T-helper 1 cell treated with Interleukin-12 subunit alpha and Interleukin-12 subunit beta and Interleukin-4 antibody, amounts not matched to agents 30 μg/mL and 1 μg/mL, for 36 hours (primary cell): Measurements from ENCODE around the gene SP1.
"Not testable (repeated sequence)": the region's sequence is repeated elsewhere in the genome, so short reads cannot be mapped to it uniquely, and the experiment has no call there.

Source experiments
- H3K27ac Mint-ChIP-seq: one replicate; pipeline ENCODE4 v1.8.0; 2021; ENCODE audit warnings: mild to moderate bottlenecking, mixed read lengths
- H3K27me3 Mint-ChIP-seq: one replicate; pipeline ENCODE4 v1.8.0; 2021; ENCODE audit warnings: low read depth, mixed read lengths
- H3K36me3 Mint-ChIP-seq: one replicate; pipeline ENCODE4 v1.8.0; 2021; ENCODE audit warnings: low read depth, mixed read lengths
- H3K4me1 Mint-ChIP-seq: one replicate; pipeline ENCODE4 v1.8.0; 2021; ENCODE audit warnings: low read depth, mixed read lengths
- H3K4me3 Mint-ChIP-seq: one replicate; pipeline ENCODE4 v1.8.0; 2021; ENCODE audit warnings: mild to moderate bottlenecking, moderate library complexity, mixed read lengths
- H3K9me3 Mint-ChIP-seq: one replicate; pipeline ENCODE4 v1.8.0; 2021; ENCODE audit warnings: mixed read lengths

SP1 gene

DNA sequence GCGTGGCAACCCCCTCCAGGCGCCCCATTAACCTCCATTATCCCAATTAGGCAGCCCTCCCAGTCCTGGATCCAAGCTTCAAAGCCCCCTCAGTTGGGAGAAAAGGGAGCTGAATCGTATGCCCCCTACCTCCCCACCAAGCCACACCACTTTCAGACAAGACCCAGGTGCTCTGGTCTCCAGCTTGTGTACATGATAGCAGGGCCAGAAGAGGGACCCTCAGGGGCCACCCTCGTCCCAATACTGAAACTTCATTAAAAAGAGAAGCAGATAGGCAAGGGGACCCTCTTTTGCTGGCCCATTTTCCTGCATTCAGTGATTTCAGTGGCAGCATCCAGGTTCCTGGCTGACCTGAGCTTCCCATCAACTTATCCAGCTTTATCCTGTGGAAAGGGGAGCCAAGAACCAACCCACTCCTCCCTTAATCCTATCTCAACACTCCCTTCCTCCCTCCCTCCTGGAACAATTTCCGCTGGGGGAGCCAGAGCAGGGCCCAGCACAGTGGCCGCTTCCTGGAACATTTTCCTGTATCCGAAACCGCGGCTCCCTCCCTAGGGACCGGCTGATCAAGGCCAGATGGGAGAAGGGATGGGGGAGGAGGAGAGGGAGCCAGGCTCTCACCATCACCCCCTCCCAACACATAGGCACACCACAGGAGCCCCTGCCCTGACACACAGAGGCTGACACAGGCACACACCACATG, 34.3 kb upstream of the SP1 start:
- Mint-ChIP-seq H3K27ac (peak overlapping the region; percentile 95), H3K27me3 (peaks cover 13% of the 10 kb centered on the region), H3K36me3 (no peaks in the 10 kb centered on the region), H3K9me3 (no peaks in the 10 kb centered on the region), H3K4me3 (peak overlapping the region; percentile 100), H3K4me1 (peaks cover 13% of the 10 kb centered on the region)

DNA sequence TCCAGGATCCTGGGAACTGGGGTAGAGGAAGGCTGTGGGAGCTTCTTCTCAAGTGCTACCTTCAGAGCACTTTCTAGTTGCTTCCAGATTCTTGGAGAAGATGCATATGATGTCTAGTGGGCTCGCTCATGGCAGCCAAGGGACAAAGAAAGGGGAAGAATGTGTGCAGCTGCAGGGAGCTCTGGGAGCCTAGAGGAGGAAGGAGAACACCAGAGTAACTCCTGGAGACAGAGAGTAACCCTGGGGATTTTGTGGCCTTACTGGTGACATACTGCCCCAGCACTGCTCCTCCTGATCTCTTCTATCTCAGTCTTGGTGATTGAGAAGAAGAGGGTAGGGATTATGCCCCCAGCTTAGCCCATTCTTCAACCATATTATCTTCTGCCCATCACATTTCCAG, 33.5 kb upstream of the SP1 start:
- peaks cover 7% of the 10 kb centered on the region for H3K27me3 Mint-ChIP-seq
- no peaks in the 10 kb centered on the region for H3K9me3 Mint-ChIP-seq
- H3K27ac Mint-ChIP-seq: peak overlapping the region; percentile 14
- H3K36me3 Mint-ChIP-seq: no peaks in the 10 kb centered on the region
- peaks cover 13% of the 10 kb centered on the region for H3K4me1 Mint-ChIP-seq
- no peak overlapping the region for H3K4me3 Mint-ChIP-seq

DNA sequence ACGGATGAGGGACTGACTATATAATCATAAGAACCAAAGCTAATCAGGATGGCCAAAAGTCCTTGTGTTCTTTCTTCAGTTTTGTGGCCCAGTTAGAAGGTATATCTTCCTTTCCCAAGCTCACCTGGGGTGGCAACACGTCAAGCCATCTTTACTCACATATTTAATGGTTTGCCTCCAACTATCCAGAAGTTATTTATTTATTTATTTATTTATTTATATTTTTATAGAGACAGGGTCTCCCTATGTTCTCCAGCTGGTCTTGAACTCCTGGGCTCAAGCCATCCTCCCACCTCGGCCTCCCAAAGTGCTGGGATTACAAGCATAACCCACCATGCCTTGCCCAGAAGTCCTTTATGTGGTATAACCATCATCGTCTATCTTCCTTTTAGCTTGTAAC, 32.1 kb upstream of the SP1 start:
- no peak overlapping the region for H3K4me3 Mint-ChIP-seq
- H3K36me3 Mint-ChIP-seq: no peaks in the 10 kb centered on the region
- H3K27ac Mint-ChIP-seq: no peak overlapping the region
- H3K9me3 Mint-ChIP-seq: no peaks in the 10 kb centered on the region
- peaks cover 18% of the 10 kb centered on the region for H3K4me1 Mint-ChIP-seq
- H3K27me3 Mint-ChIP-seq: peaks cover 4% of the 10 kb centered on the region

DNA sequence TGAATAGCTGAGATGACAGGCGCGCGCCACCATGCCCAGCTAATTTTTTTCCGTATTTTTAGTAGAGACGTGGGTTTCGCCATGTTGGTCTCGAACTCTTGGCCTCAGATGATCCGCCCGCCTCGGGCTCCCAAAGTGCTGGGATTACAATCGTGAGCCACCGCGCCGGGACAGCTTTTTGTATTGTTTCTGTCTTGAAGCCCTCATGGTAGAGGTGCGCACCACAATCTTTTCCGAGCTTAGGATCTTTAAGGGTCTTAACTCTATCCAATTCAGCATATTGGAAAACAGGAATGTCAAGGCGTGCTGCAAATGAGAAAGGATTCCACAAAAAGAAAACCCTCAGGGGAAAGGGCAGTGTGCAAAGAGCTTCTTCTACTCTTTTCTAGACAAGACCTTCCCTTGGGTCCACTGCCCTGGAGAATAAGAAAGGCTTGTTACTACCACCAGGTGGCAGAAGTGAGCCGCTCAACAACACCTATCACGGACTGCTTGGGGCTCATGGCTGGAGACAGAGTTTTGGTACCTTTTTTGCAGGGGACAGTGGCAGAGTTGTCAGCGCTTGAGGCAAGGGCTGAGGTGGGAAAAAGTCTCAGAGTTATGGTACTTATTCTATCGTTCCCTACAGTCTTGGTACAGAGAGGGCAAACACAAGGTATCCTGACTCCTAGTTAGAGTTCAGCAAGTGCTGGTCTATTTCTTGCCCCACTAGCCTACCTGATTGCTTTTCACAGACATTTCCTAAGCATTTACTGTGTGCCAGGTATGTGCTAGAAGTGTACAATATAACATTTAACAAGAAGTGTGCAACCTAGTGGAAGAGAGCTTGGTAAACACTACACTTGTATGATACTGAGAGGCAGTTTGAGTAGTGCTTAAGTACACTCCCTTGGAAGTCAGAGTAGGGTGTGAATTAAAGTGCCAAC, 27.4 kb upstream of the SP1 start:
- Mint-ChIP-seq H3K36me3 (no peaks in the 10 kb centered on the region), H3K27ac (peak overlapping the region; percentile 28), H3K27me3 (no peaks in the 10 kb centered on the region), H3K4me3 (no peak overlapping the region), H3K9me3 (no peaks in the 10 kb centered on the region), H3K4me1 (peaks cover 10% of the 10 kb centered on the region)

DNA sequence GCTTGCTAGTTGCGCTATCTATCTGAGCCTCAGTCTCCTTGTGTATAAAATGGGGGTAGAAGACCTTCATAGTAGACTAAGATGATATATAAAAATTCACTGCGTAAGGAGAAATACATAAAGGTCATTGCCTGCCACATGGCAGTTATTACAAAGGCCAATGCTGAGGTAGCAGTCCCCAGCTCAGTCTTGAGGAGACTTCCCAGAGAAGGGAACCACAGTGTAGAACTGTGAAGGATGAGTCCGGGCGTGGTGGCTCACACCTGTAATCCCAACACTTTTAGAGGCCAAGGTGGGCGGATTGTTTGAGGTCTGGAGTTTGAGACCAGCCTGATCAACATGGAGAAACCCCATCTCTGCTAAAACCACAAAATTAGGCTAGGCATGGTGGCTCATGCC, 26.7 kb upstream of the SP1 start:
- Mint-ChIP-seq H3K27me3 (no peaks in the 10 kb centered on the region), H3K36me3 (no peaks in the 10 kb centered on the region), H3K4me1 (peaks cover 10% of the 10 kb centered on the region), H3K4me3 (no peak overlapping the region), H3K27ac (no peak overlapping the region), H3K9me3 (no peaks in the 10 kb centered on the region)

DNA sequence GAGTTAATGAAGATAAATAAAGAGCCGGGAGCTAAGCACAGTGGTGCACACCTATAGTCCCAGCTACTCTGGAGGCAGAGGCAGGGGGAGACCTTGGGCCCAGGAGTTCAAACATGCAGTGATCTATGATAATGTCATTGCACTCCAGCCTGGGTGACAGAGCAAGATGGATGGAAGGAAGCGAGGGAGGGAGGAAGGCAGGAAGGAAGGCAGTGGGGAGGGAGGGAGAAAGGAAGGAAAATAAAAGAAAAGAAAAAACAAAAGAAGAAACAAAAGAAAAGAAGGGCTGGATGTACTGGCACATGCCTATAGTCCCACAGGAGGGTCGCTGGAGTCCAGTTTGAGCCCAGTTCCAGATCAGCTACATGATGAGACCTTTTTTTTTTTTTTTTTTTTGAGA, 24.9 kb upstream of the SP1 start:
- no peaks in the 10 kb centered on the region for H3K36me3 Mint-ChIP-seq
- H3K27me3 Mint-ChIP-seq: no peaks in the 10 kb centered on the region
- no peak overlapping the region for H3K27ac Mint-ChIP-seq
- H3K9me3 Mint-ChIP-seq: no peaks in the 10 kb centered on the region
- H3K4me1 Mint-ChIP-seq: peaks cover 10% of the 10 kb centered on the region
- H3K4me3 Mint-ChIP-seq: no peak overlapping the region

DNA sequence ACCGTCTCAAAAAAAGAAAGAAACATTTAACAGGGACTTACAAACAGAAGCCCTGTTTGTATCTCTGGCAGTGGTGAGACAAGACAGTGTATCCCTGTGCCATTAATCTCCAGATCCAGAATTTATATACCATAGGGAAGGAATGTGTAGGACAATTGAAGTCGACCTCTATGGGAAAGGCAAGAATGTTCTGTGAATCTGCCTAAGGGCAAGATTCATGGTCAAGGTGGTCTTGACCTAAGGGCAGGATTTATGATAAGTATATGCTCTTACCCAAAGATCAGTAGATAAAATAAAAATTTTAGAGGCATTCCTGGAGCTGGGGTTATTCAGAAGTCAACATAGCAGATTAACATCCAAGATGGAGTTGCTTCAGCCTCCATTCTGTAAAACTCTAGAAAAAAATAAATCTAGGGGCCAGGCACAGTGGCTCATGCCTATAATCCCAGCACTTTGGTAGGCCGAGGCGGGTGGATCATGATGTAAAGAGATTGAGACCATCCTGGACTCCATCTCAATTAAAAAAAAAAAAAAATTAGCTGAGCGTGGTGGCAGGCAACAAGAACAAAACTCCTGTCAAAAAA, 21.0 kb upstream of the SP1 start:
- Mint-ChIP-seq H3K4me3 (no peak overlapping the region), H3K27ac (no peak overlapping the region), H3K4me1 (peaks cover 2% of the 10 kb centered on the region), H3K9me3 (no peaks in the 10 kb centered on the region), H3K27me3 (no peaks in the 10 kb centered on the region), H3K36me3 (no peaks in the 10 kb centered on the region)

DNA sequence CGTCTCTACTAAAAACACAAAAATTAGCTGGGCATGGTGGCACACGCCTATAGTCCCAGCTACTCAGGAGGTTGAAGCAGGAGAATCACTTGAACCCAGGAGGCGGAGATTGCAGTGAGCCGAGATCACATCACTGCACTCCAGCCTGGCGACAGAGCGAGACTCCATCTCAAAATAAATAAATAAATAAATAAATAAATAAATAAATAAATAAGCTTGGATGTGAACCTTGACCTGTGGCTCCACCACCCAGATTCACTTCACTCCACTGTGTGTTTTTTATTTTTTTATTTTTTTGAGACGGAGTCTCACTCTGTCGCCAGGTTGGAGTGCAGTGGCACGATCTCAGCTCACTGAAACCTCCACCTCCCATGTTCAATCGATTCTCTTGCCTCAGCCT, 18.3 kb upstream of the SP1 start:
- H3K27me3 Mint-ChIP-seq, H3K9me3 Mint-ChIP-seq, H3K36me3 Mint-ChIP-seq, H3K27ac Mint-ChIP-seq, H3K4me3 Mint-ChIP-seq, H3K4me1 Mint-ChIP-seq: not testable (repeated sequence)

DNA sequence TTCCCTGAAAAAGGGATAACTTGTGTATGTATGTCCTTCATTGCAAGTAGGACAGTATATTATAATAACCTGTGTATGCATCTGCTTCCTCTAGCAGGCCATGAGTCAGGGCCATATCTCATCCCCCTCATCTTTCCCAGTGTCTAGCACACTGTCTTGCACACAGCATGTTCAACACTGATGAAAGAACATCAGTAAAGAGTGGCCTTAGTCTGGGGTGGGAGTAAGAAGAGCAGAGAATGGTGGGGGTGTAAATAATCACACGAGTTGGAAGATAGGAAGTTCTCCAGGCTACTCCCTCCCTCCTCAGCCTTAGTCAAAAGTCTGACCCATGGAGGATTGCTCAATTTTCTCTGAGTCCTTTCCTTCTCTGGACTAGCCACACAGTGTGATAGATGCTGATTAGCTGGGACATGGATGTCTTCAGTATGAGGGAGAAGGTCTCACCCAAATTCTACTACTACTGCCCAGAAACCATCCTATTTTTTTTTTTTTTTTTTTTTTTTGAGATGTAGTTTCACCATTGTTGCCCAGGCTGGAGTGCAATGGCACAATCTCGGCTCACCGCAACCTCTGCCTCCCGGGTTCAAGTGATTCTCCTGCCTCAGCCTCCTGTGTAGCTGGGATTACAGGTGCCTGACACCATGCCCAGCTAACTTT, 14.6 kb upstream of the SP1 start:
- Mint-ChIP-seq H3K27me3 (no peaks in the 10 kb centered on the region), H3K9me3 (no peaks in the 10 kb centered on the region), H3K27ac (no peak overlapping the region), H3K36me3 (no peaks in the 10 kb centered on the region), H3K4me3 (no peak overlapping the region), H3K4me1 (peaks cover 8% of the 10 kb centered on the region)

DNA sequence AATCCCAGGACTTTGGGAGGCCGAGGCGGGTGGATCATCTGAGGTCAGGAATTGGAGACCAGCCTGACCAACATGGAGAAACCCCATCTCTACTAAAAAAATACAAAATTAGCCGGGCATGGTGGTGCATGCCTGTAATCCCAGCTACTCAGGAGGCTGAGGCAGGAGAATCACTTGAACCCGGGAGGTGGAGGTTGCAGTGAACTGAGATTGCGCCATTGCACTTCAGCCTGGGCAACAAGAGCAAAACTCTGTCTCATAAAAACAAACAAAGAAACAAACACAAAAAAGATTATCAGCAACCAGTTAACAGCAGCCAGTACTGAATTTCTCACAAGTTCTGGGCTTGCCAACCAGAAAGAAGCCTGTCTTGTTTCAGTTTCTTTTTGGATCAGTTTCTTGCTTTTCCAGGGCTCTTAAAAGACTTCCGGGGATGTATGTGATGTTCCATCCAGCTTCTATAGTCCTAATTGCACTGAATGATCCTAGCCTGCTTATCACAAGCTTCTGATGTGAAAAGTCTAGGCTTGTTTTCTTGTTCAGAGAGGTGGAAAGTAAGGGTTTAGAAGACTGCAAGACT, 6.3 kb upstream of the SP1 start:
- H3K27me3 Mint-ChIP-seq, H3K9me3 Mint-ChIP-seq, H3K36me3 Mint-ChIP-seq: not testable (repeated sequence)
- H3K4me1 Mint-ChIP-seq: peaks cover 21% of the 10 kb centered on the region
- H3K27ac Mint-ChIP-seq: peak overlapping the region; percentile 82
- H3K4me3 Mint-ChIP-seq: peak overlapping the region; percentile 37

DNA sequence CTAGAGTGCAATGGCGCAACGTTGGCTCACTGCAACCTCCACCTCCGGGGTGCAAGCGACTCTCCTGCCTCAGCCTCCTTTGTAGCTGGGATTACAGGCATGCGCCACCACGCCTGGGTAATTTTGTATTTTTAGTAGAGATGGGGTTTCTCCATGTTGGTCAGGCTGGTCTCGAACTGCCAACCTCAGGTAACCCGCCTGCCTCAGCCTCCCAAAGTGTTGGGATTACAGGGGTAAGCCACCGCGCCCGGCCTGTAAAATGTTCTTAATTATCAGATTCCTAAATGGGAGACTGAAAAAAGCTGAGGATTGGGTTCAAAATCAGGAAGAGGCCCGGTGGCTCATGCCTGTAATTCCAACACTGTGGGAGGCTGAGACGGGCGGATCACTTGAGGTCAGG, 5.7 kb upstream of the SP1 start:
- not testable (repeated sequence) for H3K9me3 Mint-ChIP-seq, H3K4me3 Mint-ChIP-seq, H3K36me3 Mint-ChIP-seq, H3K27me3 Mint-ChIP-seq
- Mint-ChIP-seq H3K27ac (peak overlapping the region; percentile 82), H3K4me1 (peaks cover 21% of the 10 kb centered on the region)

DNA sequence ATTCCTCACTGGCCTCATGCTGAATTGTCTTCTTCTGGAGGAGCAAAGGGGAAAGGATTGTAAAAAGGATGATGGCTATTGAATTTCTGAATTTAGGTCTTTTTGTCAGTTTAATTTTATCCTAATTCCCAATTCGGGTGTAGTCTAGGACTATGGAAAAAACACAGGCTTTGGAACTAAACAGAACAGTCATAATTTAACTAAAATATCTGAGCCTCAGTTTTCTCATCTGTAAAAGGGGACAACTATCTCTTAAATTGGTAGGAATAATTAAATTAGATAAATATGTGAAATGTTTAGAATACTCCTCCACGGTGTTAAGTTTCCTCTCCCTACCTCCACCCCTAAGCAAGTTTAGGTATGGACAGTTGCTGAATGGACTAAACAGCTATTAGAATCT, 3.2 kb upstream of the SP1 start:
- H3K27me3 Mint-ChIP-seq: no peaks in the 10 kb centered on the region
- H3K27ac Mint-ChIP-seq: no peak overlapping the region
- peaks cover 21% of the 10 kb centered on the region for H3K4me1 Mint-ChIP-seq
- no peak overlapping the region for H3K4me3 Mint-ChIP-seq
- H3K9me3 Mint-ChIP-seq: no peaks in the 10 kb centered on the region
- H3K36me3 Mint-ChIP-seq: peaks cover 6% of the 10 kb centered on the region

DNA sequence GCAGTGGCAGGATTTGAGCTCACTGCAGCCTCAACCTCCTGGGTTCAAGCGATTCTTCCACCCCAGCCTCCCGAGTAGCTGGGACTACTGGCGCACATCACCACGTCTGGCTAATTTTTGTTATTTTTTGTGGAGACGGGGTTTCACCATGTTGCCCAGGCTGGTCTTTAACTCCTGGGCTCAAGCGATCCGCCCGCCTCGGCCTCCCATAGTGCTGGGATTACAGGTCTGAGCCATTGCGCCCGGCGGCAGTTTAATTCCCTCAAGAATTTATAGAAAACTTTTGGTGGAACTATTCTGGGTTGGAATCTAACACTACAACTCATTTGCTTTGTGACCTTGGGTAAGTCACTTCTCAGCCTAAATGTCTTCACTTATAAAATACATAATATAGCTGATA, 1.8 kb upstream of the SP1 start:
- Mint-ChIP-seq H3K27ac (no peak overlapping the region), H3K27me3 (no peaks in the 10 kb centered on the region), H3K9me3 (no peaks in the 10 kb centered on the region), H3K36me3 (peaks cover 21% of the 10 kb centered on the region), H3K4me3 (no peak overlapping the region), H3K4me1 (peaks cover 25% of the 10 kb centered on the region)

DNA sequence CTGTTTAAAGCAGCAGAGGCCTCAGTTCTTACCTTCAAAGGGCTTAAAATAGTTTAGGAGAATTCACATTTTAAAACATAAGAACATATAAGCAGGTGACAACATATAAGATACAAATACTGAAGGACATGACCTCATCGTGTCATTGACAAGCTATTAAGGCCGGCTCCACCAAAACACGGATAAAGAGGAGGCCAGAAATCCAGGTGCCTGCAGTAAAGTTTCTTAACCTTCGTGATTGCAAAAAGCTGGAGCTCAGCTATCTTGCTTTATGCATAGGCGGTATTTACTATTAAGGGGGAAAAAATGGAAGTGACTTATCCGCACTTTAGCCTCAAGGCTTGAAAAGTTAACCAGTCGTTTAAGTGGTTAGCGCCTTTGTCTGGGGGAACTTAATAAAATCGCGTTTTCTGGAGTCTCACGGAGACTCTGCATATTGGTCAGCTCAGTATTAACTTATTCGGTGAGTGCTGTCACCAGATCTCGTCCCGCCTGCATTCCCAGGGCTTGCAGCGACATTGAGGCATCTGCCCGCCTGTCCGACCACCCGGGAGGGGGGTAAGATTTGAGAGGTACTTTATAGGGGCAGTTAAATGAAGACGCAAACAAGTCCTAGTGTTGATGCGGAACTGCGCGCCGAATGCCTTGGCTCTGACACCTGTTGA, 1.1 kb upstream of the SP1 start:
- no peak overlapping the region for H3K4me3 Mint-ChIP-seq
- H3K4me1 Mint-ChIP-seq: peaks cover 26% of the 10 kb centered on the region
- no peaks in the 10 kb centered on the region for H3K9me3 Mint-ChIP-seq
- H3K27ac Mint-ChIP-seq: no peak overlapping the region
- peaks cover 26% of the 10 kb centered on the region for H3K36me3 Mint-ChIP-seq
- no peaks in the 10 kb centered on the region for H3K27me3 Mint-ChIP-seq
